Caco-2 (cell line): ENCODE data around the gene SLC22A23. TPM values are rescaled to one million over a fixed set of nuclear protein-coding genes. Genes with fewer than 3 reads are reported as not detected.

Source experiments
- BruUV-seq: library from RNA; stranded (reverse); fragments of 400-500 nt; replicated peaks from 2 replicates; lab custom pipeline; 2021; lab: Mats Ljungman, UMichigan
- CTCF ChIA-PET: fragments of 300-600 bp; sonication (Branson Sonifier 250); formaldehyde crosslinking; loops from one replicate; lab custom pipeline; 2022; ENCODE audit warnings: antibody characterized with exemption; lab: Charles Lee
- POLR2A ChIA-PET: fragments of 300-600 bp; sonication (Branson Sonifier 250); formaldehyde crosslinking; loops from one replicate; lab custom pipeline; 2022; ENCODE audit warnings: antibody characterized with exemption; lab: Charles Lee
- DNase-seq, 2 experiments: peaks; one replicate each; pipeline versions ENCODE4 v3.0.0 to v3.0.0-alpha.2; 2020 to 2022
- H3K27me3 ChIP-seq: replicated peaks from 2 replicates; pipeline ENCODE4 v1.6.0; 2011; ENCODE audit warnings: low read length; ENCODE audit not compliant: control insufficient read depth, insufficient read depth
- H3K36me3 ChIP-seq: 2 replicates; pipeline ENCODE4 v1.5.1; 2011; ENCODE audit warnings: low read length; ENCODE audit not compliant: control insufficient read depth, insufficient read depth
- H3K4me1 ChIP-seq: fragments of 250-450 bp; sonication (Bioruptor Pico); 2 replicates; pipeline ENCODE4 v1.5.1; 2020; ENCODE audit warnings: mild to moderate bottlenecking
- H3K4me3 ChIP-seq: 2 replicates; pipeline ENCODE4 v1.5.1; 2011; ENCODE audit warnings: low read depth, mild to moderate bottlenecking, control low read depth, low read length
- H3K9me3 ChIP-seq: fragments of 250-450 bp; sonication (Bioruptor Pico); 2 replicates; pipeline ENCODE4 v1.5.1; 2020; ENCODE audit warnings: mild to moderate bottlenecking, moderate library complexity
- H3K27ac Mint-ChIP-seq: one replicate; pipeline ENCODE4 v1.8.0; 2022; ENCODE audit warnings: mixed read lengths; ENCODE audit not compliant: unreplicated experiment
- H3K27me3 Mint-ChIP-seq: one replicate; pipeline ENCODE4 v1.8.0; 2022; ENCODE audit warnings: mixed read lengths; ENCODE audit not compliant: insufficient read depth, unreplicated experiment
- H3K36me3 Mint-ChIP-seq: one replicate; pipeline ENCODE4 v1.8.0; 2022; ENCODE audit warnings: mild to moderate bottlenecking, mixed read lengths; ENCODE audit not compliant: insufficient read depth, unreplicated experiment
- H3K4me1 Mint-ChIP-seq: one replicate; pipeline ENCODE4 v1.8.0; 2022; ENCODE audit warnings: low read depth, mixed read lengths; ENCODE audit not compliant: unreplicated experiment
- H3K4me3 Mint-ChIP-seq: one replicate; pipeline ENCODE4 v1.8.0; 2022; ENCODE audit warnings: mild to moderate bottlenecking, moderate library complexity, mixed read lengths; ENCODE audit not compliant: unreplicated experiment
- H3K9me3 Mint-ChIP-seq: one replicate; pipeline ENCODE4 v1.8.0; 2022; ENCODE audit warnings: mixed read lengths; ENCODE audit not compliant: unreplicated experiment
- intact Hi-C: fragments of 100-400 bp; cut with micrococcal nuclease; formaldehyde crosslinking; loops from one replicate; pipeline ENCODE4 v1.10.0; 2022; ENCODE audit not compliant: unreplicated experiment
- total RNA-seq: library from RNA; stranded (reverse); gene quantifications from 2 replicates; pipeline ENCODE4 v1.2.3, GENCODE V29; 2022
- TF ChIP-seq, protein P1 (sequence below), 2 experiments: fragments of 200-600 bp in 1 of 2; IDR thresholded peaks; 1 replicate in 1 of 2; 2 replicates in 1 of 2; pipeline versions ENCODE4 v1.5.1 to v1.8.0; 2011 to 2022; ENCODE audit warnings: antibody characterized with exemption in 1 of 2, control low read depth in 1 of 2, inconsistent platforms in 1 of 2, low read depth in 1 of 2, low read length in 1 of 2, mild to moderate bottlenecking in 1 of 2, moderate library complexity in 1 of 2; ENCODE audit not compliant: insufficient read depth in 1 of 2, severe bottlenecking in 1 of 2, unreplicated experiment in 1 of 2

The SLC22A23 gene
- total RNA-seq, 1 experiment from 2014 or later, result 45.5 TPM

DNA sequence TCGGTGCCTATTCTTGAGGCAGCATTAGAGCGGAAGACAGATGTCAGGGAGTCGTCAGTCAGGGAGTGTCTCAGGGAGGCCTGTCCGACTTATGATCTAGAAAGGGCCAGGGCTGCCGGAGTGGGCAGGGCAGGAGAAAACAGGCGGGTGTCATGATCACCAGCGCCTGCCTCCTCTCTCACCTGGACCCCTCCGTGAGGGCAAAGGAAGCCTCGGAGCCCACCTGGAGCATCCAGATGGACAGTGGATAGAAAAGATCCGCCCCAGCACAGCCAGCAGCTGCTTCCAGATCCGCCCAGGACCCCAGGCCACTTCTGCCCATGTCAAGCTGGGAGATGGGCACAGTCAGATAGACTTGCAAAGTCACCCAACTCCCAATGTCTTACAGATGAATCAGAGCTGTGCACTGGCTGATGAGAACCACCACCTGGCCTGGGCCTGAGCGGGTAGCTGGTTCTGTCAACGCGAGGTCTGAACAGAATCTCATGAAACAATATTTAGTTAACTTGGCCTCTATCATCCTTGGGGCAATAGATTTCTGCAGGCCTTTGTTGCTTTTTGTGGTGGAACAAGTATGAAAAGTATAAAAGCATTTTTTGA is 175.9 kb downstream of the SLC22A23 start:
- BruUV-seq, result no TSS peak
- Mint-ChIP-seq H3K36me3 (peaks cover 56% of the 10 kb centered on the region), H3K4me1 (no peaks in the 10 kb centered on the region), H3K27ac (no peak overlapping the region), H3K4me3 (no peak overlapping the region), H3K27me3 (no peaks in the 10 kb centered on the region), H3K9me3 (no peaks in the 10 kb centered on the region)
- TF ChIP-seq, protein P1, sequence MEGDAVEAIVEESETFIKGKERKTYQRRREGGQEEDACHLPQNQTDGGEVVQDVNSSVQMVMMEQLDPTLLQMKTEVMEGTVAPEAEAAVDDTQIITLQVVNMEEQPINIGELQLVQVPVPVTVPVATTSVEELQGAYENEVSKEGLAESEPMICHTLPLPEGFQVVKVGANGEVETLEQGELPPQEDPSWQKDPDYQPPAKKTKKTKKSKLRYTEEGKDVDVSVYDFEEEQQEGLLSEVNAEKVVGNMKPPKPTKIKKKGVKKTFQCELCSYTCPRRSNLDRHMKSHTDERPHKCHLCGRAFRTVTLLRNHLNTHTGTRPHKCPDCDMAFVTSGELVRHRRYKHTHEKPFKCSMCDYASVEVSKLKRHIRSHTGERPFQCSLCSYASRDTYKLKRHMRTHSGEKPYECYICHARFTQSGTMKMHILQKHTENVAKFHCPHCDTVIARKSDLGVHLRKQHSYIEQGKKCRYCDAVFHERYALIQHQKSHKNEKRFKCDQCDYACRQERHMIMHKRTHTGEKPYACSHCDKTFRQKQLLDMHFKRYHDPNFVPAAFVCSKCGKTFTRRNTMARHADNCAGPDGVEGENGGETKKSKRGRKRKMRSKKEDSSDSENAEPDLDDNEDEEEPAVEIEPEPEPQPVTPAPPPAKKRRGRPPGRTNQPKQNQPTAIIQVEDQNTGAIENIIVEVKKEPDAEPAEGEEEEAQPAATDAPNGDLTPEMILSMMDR (IDR thresholded peaks at IDR 0.05; ENCODE audit: insufficient read depth in 1 of 2, low read depth in 1 of 2, low read length in 1 of 2, severe bottlenecking in 1 of 2, unreplicated experiment in 1 of 2), result no peak
- no peaks in the 10 kb centered on the region for H3K9me3 ChIP-seq
- peak in 1 of 2 experiments; percentile 20 for DNase-seq
- intact Hi-C loops, result no loop called here
- ChIA-PET CTCF (interaction anchor here (0.6 kb wide), 1 partner anchor 418 kb away, joined by 3 read pairs; no protein-coding TSS in a partner anchor), POLR2A (no interaction called here)
- no peaks in the 10 kb centered on the region for H3K27me3 ChIP-seq
- no peaks in the 10 kb centered on the region; the same call in 1 of the 2 replicates for H3K36me3 ChIP-seq
- no peak overlapping the region for H3K4me3 ChIP-seq
- H3K4me1 ChIP-seq, result no peaks in the 10 kb centered on the region

DNA sequence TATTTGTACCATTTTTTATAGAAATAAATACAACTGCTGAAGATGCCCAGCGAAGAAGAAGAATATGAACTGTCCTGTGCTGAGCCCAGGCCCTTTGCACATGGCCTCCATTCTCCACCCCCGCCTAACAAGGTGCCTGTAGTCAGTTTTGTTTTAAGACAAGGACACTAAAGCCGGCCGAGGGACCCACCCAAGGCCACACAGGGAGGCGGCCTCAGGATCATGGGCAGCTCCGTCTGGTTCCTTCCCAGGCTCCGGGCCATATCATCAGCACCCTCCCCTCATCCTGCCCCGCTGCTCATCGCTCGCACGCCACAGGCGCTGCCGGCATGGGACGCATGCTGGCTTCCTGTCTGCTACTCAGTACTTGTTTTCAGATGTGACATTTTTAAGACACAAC is 176.8 kb downstream of the SLC22A23 start:
- no peaks in the 10 kb centered on the region for H3K4me1 Mint-ChIP-seq
- Histone ChIP-seq H3K36me3 (no peaks in the 10 kb centered on the region; the same call in 1 of the 2 replicates), H3K4me3 (no peak overlapping the region), H3K27me3 (no peaks in the 10 kb centered on the region), H3K9me3 (no peaks in the 10 kb centered on the region), H3K4me1 (no peaks in the 10 kb centered on the region)
- no peaks in the 10 kb centered on the region for H3K9me3 Mint-ChIP-seq
- ChIA-PET POLR2A (no interaction called here), CTCF (interaction anchor here (0.6 to 1.6 kb wide), 9 partner anchors 13 to 774 kb away, joined by 3 to 6 read pairs (median 3); partner anchors contain the start of gene SLC22A23)
- intact Hi-C loops, result no loop called here
- H3K36me3 Mint-ChIP-seq, result peaks cover 56% of the 10 kb centered on the region
- no peak overlapping the region for H3K4me3 Mint-ChIP-seq
- peak in 1 of 2 experiments; percentile 28 for DNase-seq
- TF ChIP-seq, protein P1 (IDR thresholded peaks at IDR 0.05; ENCODE audit: insufficient read depth in 1 of 2, low read depth in 1 of 2, low read length in 1 of 2, severe bottlenecking in 1 of 2, unreplicated experiment in 1 of 2), result no peak
- H3K27ac Mint-ChIP-seq, result no peak overlapping the region
- no TSS peak for BruUV-seq
- no peaks in the 10 kb centered on the region for H3K27me3 Mint-ChIP-seq

DNA sequence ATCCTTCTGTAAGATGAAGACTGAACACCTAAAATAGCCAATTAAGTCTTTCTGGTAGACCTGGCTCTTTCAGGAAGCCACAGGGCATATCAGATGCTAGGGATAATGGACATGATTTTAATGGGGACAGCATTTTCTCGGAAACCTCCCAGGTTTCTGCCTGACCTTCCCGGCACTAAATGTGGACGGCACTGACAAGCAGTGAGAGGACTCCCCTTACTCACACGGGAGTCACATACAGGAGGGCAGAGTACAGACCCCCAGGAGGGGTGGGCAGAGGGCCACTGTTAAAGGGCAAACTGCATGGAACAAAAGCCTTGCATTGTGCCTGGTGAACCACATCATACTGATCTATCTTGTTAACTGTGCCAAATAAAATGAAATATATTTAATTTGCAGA is 178.2 kb downstream of the SLC22A23 start:
- POLR2A ChIA-PET, result no interaction called here
- intact Hi-C loops, result loop anchor here (1.0 to 5.0 kb wide), 3 partner anchors 175 to 454 kb away; no protein-coding TSS in a partner anchor
- no peak for DNase-seq
- Histone ChIP-seq H3K36me3 (no peaks in the 10 kb centered on the region; the same call in 1 of the 2 replicates), H3K27me3 (no peaks in the 10 kb centered on the region), H3K4me1 (no peaks in the 10 kb centered on the region), H3K4me3 (no peak overlapping the region), H3K9me3 (no peaks in the 10 kb centered on the region)
- Mint-ChIP-seq H3K27me3 (no peaks in the 10 kb centered on the region), H3K4me1 (no peaks in the 10 kb centered on the region), H3K4me3 (no peak overlapping the region), H3K27ac (no peak overlapping the region), H3K9me3 (no peaks in the 10 kb centered on the region), H3K36me3 (peaks cover 59% of the 10 kb centered on the region)
- no TSS peak for BruUV-seq
- TF ChIP-seq, protein P1 (IDR thresholded peaks at IDR 0.05; ENCODE audit: insufficient read depth in 1 of 2, low read depth in 1 of 2, low read length in 1 of 2, severe bottlenecking in 1 of 2, unreplicated experiment in 1 of 2), result no peak
- CTCF ChIA-PET, result interaction anchor here (0.6 kb wide), 1 partner anchor 11 kb away, joined by 4 read pairs; no protein-coding TSS in a partner anchor
